HG02678 (cell line): Measurements from ENCODE around the gene ERGIC3.

Experiments used
- ATAC-seq: cut with Tn5 transposase; IDR thresholded peaks from one replicate; pipeline ENCODE4 v1.9.1; 2021; ENCODE audit warnings: mild to moderate bottlenecking, moderate library complexity; ENCODE audit not compliant: unreplicated experiment

ERGIC3 gene

DNA sequence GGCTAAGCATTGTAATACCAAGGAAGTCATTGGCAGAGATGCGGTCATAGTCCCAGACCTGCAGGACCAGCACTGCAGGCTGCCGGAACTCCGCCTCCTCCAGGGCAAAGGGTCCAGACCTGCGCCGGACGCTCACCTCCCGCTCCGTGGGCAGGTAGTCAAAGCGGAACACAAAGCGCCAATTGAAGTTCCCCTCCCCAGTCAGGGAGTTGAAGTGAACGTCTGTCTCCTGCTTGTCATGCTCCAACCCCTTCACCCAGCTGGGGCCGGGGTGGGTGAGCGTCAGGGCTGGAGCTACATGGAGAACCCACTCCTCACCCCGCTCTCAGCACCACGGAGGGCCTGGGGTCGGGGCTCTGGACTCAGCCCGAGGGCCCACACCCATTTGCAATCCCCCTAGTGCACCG is 18.2 kb downstream of the ERGIC3 start:
- no peak for ATAC-seq

DNA sequence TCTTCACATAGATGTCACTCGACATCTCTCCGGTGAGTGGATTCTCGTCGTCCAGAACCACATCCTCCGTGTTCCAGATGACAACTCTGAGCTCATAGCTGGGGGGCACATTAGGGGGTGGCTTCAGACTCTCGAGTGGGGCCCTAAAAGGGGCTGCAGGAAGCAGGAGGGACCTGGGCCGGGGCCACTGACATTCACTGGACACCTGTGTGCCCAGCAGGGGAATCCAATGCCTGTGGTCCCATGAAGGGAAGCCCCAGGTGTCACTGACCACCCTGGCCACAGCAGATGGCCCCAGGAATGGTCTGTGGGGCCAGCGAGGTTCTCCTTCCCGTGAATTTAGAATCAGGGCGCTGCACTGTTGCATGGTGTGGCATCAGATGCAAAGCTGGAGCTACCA is 18.7 kb downstream of the ERGIC3 start:
- no peak for ATAC-seq

DNA sequence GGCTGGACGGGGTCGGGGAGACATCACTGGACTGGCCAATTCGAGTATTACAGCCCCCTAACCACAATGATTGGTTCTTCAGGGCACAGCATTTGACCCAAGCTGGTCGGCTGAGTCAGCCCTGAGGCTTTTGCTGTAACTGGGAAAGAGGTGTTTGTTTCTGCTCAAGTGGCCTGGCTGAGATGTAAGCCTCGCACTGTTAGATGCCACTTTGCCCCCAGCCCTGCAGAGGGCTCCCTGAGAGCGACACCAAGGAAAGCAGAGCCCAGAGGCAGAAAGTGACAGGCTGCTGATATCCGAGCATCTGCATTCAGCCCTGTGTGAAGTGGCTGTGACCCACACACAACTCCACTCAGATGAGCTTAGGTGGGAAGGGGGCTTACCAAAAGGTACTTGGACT is 19.4 kb downstream of the ERGIC3 start:
- no peak for ATAC-seq

DNA sequence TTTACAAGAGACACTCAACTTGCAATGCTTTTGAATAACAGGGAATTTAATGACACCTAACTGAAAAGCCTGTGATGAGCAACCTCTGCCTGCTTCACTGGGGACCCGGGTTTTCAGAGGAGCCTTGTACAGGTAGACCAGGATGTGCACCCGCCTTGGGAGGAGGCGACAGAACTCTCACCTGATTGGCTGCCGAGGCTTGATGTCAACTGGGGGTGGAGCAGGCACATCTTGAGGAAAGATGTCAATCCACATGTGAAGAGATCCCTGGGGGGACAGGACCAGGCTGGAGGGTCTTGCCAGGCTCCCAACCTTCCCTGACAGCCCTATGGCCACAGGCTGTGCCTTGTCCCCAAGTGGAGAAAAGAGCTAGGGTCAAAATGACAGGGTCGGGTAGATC is 19.8 kb downstream of the ERGIC3 start:
- ATAC-seq: no peak

DNA sequence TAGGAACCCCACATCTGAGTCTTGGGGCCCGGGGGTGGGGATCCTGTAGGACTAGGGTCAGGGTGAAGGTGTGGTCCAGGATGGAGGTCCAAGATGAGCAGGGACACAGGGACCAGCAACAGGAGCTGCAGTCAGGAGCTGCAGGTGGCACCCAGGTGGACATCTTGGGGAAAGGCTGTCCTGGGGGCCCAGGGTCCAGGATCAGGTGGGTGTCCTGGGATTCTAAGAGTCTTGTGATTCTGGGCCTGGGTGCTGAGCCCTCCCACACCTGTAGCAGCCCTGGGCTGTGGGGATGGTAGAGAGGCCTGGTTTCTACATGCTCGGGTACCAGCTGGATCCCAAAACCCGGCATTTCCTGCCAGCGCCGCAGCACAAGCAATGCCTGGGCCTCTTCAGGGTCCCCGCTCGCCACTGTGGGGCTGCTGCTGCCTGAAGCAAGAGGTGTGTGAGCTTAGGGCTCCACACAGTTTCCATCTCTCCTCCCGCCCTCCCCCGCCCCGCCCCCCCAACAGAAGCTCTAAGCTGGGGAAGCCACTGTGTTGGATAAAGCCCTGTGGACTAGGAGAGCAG is 20.7 kb downstream of the ERGIC3 start:
- no peak for ATAC-seq

DNA sequence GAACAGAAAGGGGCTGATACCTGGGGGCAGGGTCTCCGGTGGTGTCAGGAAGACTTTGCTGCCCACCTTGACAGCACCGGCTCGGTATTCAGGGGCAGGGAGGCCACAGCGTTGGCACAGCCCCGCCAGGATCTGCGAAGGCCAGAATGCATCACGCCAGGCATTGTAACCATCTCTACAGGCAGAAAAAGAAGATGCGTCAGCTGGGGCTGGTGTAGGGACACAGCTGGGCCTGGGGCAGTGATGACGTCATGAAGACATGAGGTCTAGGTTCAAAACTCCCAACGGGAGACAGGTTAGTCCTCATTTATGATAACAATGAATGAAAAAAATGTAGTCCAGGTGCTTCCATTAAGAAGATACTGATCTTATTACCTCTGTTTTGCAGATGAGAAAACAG is 22.0 kb downstream of the ERGIC3 start:
- no peak for ATAC-seq

DNA sequence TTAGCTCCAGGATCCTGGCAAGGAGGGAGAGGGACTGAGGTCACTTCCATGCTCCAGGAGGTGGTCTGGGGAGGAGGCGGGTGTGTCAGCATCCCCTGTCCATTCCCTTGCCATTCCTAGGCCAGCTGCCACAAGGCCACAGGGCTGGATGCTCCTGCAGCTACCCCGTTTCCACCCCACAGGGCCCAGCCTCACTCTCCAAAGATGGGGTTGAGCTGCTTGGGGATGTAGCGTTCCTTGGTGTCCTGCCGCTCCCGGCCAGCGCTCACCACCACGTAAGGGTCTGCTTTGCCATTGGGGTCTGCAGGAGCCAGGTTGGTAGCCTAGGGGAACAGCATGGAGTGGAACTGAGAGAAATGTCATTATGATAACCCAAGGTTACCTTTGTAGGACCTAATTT is 23.0 kb downstream of the ERGIC3 start:
- ATAC-seq: no peak

DNA sequence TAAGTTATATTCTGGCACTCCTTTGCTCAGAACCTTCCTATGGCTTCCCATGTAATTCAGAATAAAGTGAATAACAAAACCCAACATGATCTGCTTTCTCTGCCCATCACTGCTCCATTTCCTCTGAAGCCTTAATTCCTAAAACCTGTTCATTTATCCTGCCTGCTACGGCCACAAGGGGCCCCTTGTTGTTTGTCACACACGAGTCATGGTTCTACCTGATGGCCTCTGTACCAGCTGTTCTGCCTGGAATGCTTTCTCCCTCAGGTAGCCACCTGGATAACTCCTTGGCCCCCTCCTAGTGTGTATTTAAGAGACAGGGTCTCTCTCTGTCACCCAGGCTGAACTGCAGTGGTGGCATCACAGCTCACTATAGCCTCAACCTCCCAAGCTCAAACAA is 26.8 kb downstream of the ERGIC3 start:
- ATAC-seq: no peak

DNA sequence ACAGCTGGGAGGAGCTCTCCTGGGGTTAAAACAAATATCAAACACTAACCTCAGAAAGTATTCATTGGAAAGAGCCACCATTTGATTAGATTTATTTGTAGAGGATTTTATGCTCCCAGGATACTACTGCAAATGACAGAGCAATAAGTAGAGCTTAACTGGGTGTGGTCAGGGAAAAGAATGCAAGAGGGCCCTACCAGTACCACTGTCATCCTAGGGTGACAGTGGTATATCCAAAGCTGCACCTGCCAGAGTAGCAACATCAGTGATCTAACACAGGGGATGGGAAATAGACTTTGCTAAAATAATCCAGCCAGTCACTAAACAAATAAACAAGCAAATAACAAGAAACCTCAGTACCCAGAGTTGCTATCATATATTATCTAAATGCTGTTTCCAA is 29.7 kb downstream of the ERGIC3 start:
- no peak for ATAC-seq

DNA sequence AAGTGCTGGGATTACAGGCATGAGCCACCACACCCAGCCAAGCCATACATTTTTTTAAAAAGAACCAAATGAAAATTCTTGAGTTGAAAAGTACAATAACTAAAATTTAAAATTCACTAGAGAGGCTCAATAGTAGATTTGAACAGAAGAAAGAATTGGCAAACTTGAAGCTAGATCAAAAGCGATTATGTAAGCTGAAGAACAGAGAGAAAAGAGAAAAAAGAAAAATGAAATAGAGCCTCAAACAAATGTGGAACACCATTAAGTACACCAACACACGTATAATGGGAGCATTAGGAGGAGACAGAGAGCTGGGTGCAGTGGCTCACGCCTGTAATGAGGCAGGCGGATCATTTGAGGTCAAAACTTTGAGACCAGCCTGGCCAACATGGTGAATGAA is 31.0 kb downstream of the ERGIC3 start:
- ATAC-seq: no peak

DNA sequence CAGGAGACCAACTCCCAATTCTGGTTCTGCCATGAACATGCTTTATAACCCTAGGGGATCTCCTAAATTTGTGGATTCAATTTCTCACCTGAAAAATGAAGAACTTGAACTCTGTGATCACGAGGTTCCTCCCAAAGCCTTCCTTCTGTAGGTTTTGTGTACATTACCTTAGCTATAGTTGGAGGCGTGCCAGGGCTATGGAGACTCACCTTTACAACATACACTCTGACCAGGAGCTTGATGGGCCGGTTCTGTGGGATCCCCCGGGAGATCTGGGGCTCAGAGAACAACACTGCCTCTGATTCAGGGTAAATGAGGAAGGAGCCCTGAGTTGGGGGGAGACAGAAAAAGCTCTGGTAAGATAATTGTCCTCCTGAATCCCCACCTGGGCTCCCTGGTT is 34.1 kb downstream of the ERGIC3 start:
- ATAC-seq: no peak

DNA sequence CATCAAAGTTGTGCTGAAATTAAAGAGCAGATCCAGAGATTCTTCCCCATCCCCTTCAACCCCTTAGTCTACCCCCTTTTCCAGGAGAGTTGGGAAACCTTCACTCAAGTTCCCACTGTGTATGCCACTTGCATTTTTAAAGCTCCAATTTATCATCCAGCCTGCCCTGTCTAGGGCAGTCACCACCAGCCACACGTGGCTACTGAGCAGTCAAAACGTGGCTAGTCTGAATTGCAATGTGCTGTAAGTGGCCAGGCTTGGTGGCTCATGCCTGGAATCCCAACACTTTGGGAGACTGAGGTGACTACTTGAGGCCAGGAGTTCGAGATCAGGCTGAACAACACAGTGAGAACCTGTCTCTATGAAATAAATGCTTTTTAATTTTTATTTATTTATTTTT is 34.9 kb downstream of the ERGIC3 start:
- ATAC-seq: no peak

DNA sequence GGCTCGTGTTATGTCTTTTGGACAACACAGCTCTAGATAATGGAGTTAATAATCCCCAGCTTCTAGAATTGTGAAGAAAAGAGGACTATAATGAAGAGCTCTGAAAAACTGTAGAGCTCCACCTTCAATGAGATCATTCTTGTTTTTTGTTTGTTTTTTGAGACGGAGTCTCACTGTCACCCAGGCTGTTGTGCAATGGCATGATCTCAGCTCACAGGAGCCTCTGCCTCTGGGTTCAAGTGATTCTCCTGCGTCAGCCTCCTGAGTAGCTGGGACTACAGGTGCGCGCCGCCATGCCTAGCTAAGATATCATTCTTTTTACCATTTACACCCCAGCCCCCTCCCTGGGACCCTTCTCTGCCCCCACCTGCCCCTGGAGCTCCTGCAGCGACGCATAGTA is 36.6 kb downstream of the ERGIC3 start:
- ATAC-seq: no peak

DNA sequence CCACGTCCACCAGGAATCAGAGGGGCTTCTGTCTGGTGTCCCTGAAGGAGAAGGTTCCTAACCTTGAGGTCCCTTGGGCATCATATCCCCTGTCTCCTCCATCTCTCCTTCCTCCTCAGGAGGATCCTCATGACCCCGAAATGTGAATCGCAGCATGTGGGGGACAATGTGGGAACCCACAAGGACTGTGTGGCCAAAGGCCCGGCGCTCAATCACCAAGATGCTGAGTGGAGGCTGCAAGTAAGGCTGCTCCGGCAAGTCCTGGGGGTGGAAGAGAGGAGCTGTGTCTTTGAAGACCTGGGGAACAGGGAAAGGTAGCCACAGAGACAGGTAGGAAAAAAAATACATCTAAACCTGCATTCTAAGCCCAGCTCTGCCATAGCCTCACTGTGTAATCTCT is 37.3 kb downstream of the ERGIC3 start:
- ATAC-seq: no peak

DNA sequence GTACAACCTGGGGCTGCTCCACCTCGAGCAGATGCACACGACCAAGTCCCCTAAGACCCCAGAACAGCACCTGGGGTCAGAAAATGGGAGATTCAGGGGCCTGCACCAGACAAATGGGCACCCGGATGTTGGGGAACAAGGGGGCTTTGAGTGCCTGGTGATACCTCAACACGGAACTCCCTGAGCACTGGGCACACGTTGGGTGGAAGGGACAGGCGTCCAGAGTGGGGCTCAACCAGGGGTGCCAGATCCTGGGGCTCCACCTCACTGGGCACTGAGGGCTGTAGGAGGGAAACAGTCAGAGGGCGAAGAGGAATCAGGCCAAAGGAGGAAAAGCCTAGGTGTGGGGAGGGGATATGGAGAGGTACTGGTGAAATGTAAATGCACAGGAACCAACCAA is 40.3 kb downstream of the ERGIC3 start:
- ATAC-seq: no peak

DNA sequence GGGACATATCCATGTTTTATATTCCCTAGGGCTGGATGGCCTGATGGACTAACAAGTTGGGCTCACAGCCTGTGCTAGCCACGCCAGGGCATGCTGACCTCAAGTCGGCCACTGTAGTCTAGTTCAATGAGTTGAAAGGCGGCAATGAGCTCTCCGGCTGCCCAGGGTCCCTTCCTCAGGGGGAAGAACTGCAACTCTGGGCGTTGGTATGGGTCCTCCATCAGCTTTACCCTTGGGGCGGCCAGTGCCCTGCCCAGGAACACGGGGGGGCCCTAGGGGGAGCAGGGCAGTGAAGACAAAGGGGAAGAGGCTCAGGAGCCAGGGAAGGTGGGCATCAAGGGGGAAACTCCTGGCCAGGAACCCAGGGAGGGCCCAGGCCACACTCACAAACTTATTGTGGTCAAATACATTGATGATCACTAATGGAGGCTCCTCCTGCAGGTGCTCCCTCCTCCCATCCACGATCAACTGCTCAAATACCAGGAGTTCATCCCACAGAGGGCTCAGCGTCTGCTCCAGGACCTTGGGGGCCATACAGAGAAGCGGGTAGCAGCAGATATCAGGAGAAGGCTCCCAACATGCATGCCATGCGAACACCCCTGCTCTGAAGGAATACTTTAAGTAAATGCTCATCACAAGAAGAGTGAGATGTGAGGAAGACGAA is 41.0 kb downstream of the ERGIC3 start:
- ATAC-seq: no peak

DNA sequence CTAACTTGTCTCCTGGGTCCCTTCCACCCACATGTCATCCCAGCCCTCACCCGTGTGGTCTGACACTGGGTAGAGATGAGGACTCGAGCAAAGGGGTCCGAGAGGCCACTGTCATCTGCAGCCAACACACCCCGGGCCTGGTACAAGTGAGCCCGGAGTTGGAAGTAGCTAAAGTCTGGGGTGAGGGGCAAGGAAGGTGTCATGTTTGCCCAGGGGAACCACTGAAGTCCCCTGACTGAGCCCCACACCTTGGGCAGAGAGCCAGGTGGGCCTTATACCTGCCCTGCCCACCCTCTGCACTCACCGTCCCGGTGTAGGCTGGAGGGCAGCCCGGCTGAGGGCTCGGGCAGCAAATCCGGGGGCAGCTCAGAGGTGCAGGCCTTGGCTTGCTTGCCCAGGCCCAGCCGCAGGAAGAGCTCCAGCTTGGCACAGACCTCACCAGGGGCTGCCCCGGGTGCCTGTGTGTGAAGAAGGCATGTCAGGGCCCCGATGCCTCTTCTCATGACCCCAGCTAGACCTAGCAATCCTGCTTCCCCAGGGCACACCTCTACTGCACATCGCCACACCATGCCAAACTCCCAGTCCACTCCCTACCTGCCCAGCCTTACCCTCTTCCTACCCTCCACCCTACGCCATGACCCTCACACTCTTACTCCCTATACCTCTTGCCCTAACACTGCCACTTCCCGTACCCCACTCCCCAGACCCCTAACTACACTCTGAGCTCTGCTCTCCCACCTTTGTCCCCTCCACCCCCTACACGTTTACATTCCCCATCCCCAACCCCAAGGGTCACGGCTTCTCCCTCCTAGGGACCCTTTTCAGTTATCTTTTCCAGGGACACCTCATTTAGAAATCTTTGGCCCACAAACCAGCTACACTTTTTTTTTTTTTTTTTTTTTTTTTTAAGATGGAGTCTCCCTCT is 42.0 kb downstream of the ERGIC3 start:
- ATAC-seq: no peak

DNA sequence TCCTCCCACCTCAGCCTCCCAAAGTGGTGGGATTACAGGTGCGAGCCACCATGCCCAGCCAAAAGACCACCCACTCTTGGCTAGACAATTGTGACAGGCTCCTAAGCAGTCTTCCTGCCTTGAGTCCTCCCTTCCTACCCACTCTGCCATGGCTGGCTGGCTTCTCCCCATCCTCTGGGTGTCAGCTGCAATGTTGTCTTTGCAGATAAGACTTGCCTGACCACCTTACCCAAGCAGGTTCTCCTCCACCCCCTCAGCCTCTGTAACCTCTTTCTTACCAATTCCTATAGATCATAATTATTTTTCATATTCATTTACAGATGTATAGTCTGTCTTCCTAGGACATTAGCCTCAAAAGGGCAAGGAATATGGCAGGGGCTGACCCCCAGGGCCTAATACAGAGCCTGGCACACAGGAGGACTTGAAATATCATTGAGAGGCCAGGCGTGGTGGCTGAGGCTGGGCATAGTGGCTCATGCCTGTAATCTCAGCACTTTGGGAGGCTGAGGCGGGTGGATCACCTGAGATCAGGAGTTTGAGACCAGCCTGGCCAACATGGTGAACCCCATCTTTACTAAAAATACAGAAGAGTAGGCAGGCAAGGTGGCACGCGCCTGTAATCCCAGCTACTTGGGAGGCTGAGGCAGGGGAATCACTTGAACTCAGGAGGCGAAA is 45.0 kb downstream of the ERGIC3 start:
- no peak for ATAC-seq

DNA sequence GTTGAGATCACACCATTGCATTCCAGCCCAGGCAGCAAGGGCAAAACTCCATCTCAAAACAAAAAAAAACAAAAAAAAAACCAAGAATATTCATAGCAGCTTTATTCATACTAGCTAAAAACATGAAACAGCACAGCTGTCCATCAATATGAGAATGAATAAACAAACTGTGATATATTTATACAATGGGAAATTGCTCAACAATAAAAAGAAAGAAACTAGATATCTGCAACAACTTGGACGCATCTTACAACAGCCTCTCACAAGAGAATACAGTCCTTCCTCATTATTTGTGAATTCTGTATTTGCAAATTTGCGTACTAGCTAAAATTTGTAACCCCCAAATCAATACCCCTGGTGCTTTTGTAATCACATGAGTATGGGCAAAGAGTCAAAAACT is 45.6 kb downstream of the ERGIC3 start:
- no peak for ATAC-seq

DNA sequence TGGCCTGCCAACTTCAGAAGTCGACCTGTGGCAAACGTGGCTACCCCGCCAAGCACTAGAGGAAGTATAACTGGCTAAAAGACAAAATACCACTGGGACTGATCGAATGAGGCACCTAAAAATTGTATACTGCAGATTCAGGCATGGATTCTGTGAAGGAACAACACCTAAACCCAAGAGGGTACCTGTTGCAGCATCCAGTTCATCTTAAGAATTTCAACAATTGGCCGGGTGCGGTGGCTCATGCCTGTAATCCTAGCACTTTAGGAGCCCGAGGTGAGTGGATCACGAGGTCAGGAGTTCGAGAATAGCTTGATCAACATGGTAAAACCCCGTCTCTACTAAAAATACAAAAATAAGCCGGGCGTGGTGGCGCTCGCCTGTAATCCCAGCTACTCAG is 46.5 kb downstream of the ERGIC3 start:
- ATAC-seq: no peak

DNA sequence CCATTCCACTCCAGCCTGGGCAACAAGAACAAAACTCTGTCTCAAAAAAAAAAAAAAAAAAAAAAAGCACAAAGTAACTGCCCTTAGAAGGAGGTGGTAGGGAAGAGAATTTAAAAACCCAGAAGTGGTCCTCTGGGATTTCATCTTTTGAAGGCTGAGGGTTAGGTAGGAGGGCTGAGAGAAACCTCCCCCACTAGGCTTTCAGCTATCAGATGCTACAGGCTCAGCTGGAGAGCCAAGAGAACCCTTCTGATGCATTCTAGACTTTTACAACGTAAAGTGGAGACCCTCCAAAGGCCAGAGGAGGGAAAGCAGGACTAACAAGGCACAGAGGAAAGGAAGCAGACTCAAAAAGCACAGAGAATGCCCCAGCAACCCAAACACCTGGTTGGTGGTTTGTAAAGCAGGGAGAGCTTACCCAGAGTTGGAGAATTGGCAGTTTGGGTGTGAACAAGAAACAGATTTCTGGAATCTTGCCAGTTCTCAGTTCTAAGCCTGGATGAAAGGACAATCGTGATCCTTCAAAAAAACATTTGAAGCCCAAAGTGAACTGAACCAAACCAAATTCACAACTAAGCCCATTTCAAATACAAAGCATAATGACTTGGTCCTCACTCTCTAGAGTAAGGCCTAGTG is 50.6 kb downstream of the ERGIC3 start:
- no peak for ATAC-seq
